Activated T-helper 1 cell treated with anti-CD3 and anti-CD28 coated beads, Interleukin-2, amount 50 U/mL, for 16 hours (primary cell): ENCODE data around the gene AACS.
"Not testable (repeated sequence)": the region's sequence is repeated elsewhere in the genome, so short reads cannot be mapped to it uniquely, and the experiment has no call there.

ENCODE experiments used
- DNase-seq, 2 donors: peaks; one replicate each; pipeline ENCODE4 v3.0.0-alpha.2; 2020; ENCODE audit warnings: low read depth in 1 of 2, low spot score in 1 of 2

Gene AACS

GRCh38 chr12:125122668-125123067, 57.4 kb downstream of the AACS start:
- DNase-seq = no peak

GRCh38 chr12:125124320-125124966, 59.2 kb downstream of the AACS start:
- no peak for DNase-seq

- DNase-seq = no peak
These were observed 60.0 kb downstream of the AACS start for GRCh38 chr12:125125271-125125670.

- no peak for DNase-seq
These were observed 63.4 kb downstream of the AACS start for GRCh38 chr12:125128439-125129178.

- no peak for DNase-seq
These were observed 63.9 kb downstream of the AACS start for GRCh38 chr12:125129179-125129571.

- DNase-seq = no peak
These were observed 64.5 kb downstream of the AACS start for GRCh38 chr12:125129591-125130255.

- no peak for DNase-seq
These were observed 66.7 kb downstream of the AACS start for GRCh38 chr12:125131958-125132357.

GRCh38 chr12:125132698-125133400, 67.6 kb downstream of the AACS start:
- no peak for DNase-seq

- no peak for DNase-seq
These were observed 68.4 kb downstream of the AACS start for GRCh38 chr12:125133616-125134015.

GRCh38 chr12:125134576-125134975, 69.3 kb downstream of the AACS start:
- no peak for DNase-seq

- DNase-seq = no peak
These were observed 70.7 kb downstream of the AACS start for GRCh38 chr12:125135906-125136305.

- no peak for DNase-seq
These were observed 71.5 kb downstream of the AACS start for GRCh38 chr12:125136702-125137101.

GRCh38 chr12:125137766-125138344, 72.6 kb downstream of the AACS start:
- no peak for DNase-seq

- no peak for DNase-seq
These were observed 75.3 kb downstream of the AACS start for GRCh38 chr12:125140279-125141209.

- DNase-seq = not testable (repeated sequence)
These were observed 76.0 kb downstream of the AACS start for GRCh38 chr12:125141210-125141573.

GRCh38 chr12:125142601-125143000, 77.4 kb downstream of the AACS start:
- DNase-seq = no peak

GRCh38 chr12:125143491-125143890, 78.3 kb downstream of the AACS start:
- DNase-seq = no peak

- DNase-seq = no peak
These were observed 80.0 kb downstream of the AACS start for GRCh38 chr12:125145196-125145595.

GRCh38 chr12:125148316-125148715, 83.1 kb downstream of the AACS start:
- DNase-seq = no peak
